22Rv1 (cell line): Measurements from ENCODE around the gene CUL2.
A peak's percentile ranks its signal among the peaks of the same experiment; 100 is the strongest.

ENCODE experiments used
- H3K27ac ChIP-seq: fragments of 450-650 bp; 2 replicates; pipeline ENCODE4 v1.5.1; 2017
- CTCF ChIP-seq: fragments of 450-650 bp; IDR thresholded peaks from 2 replicates; pipeline ENCODE4 v1.5.1; 2017; ENCODE audit warnings: mild to moderate bottlenecking
- ZFX ChIP-seq: fragments of 450-650 bp; IDR thresholded peaks from 2 replicates; pipeline ENCODE4 v1.6.1; 2017; ENCODE audit warnings: antibody characterized with exemption, borderline replicate concordance

CUL2 gene

GRCh38 chr10:35042783-35043182, 47.4 kb downstream of the CUL2 start:
- TF ChIP-seq ZFX (no peak), CTCF (no peak)
- H3K27ac ChIP-seq = no peak overlapping the region

- TF ChIP-seq ZFX (no peak), CTCF (no peak)
- H3K27ac ChIP-seq = no peak overlapping the region
Measured at GRCh38 chr10:35041502-35041879, 48.6 kb downstream of the CUL2 start.

- no peak overlapping the region for H3K27ac ChIP-seq
- TF ChIP-seq ZFX = no peak
- TF ChIP-seq CTCF = no peak
Measured at GRCh38 chr10:35040760-35041501, 49.2 kb downstream of the CUL2 start.

- no peak for TF ChIP-seq CTCF
- TF ChIP-seq ZFX = no peak
- H3K27ac ChIP-seq = no peak overlapping the region
Measured at GRCh38 chr10:35037104-35037503, 53.0 kb downstream of the CUL2 start.

GRCh38 chr10:35035606-35036005, 54.5 kb downstream of the CUL2 start:
- H3K27ac ChIP-seq = no peak overlapping the region
- TF ChIP-seq CTCF (no peak), ZFX (no peak)

GRCh38 chr10:35027567-35027966, 62.6 kb downstream of the CUL2 start:
- TF ChIP-seq CTCF = peak; percentile 54
- TF ChIP-seq ZFX = no peak
- no peak overlapping the region for H3K27ac ChIP-seq

- H3K27ac ChIP-seq = no peak overlapping the region
- TF ChIP-seq ZFX (no peak), CTCF (no peak)
Measured at GRCh38 chr10:35025916-35026315, 64.2 kb downstream of the CUL2 start.
